ENCODE results near the gene UNKL. TPM values are rescaled to one million over a fixed set of nuclear protein-coding genes. Genes with fewer than 3 reads are reported as not detected.

Gene UNKL
- total and polyA plus RNA-seq, 12 donors = 10.1 to 174 (median 33.3) TPM

DNA sequence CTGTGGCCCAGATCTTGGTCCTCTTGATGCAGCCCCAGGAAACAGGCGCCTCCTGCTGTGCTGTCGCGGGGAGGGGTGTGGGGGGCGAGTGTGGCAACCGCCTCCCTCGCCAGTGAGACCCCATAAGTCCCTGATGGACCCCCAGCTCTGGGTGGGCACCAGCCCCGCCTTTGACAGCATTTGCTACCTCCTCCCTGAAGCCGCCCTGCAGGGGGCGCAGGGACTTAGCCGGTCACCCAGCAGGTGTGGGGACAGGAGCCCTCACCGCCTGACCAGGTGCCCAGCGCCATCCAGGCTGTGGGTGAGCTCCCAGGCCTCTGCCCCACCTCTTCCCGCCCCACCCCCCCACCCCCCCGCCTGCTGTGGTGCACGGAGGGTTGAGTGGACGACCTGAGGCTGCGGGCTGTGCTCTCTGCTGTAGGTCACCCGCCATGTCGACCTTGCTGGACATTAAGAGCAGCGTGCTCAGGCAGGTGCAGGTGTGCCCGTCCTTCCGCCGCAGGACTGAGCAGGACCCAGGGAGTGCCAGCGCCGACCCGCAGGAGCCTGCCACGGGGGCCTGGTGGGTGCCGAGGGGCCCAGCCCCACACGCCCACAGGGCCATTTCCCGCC lies 76.3 kb downstream of the UNKL start:
- Histone ChIP-seq H3K27me3 (peaks cover 6% of the 10 kb centered on the region), H3K9me3 (replicated peaks in 1 of 3) (no peaks in the 10 kb centered on the region), H3K4me3 (no peak overlapping the region), H3K4me1 (replicated peaks in 1 of 2) (peaks cover 12 to 17% of the 10 kb centered on the region in 2 donors), H3K36me3 (replicated peaks in 1 of 2) (no peaks in the 10 kb centered on the region), H3K27ac (no peak overlapping the region)
- intact Hi-C loops (cut with DNase I) = no loop called here
- peak in 1 of 7 donors; percentile 25 for DNase-seq
- WGBS, 4 donors = 40 to 80% (median 52%) methylated on average over 8 to 30 of the region's 30 CpGs
- no peak for TF ChIP-seq POLR2A (IDR thresholded peaks at IDR 0.05)
- TF ChIP-seq, protein P1, sequence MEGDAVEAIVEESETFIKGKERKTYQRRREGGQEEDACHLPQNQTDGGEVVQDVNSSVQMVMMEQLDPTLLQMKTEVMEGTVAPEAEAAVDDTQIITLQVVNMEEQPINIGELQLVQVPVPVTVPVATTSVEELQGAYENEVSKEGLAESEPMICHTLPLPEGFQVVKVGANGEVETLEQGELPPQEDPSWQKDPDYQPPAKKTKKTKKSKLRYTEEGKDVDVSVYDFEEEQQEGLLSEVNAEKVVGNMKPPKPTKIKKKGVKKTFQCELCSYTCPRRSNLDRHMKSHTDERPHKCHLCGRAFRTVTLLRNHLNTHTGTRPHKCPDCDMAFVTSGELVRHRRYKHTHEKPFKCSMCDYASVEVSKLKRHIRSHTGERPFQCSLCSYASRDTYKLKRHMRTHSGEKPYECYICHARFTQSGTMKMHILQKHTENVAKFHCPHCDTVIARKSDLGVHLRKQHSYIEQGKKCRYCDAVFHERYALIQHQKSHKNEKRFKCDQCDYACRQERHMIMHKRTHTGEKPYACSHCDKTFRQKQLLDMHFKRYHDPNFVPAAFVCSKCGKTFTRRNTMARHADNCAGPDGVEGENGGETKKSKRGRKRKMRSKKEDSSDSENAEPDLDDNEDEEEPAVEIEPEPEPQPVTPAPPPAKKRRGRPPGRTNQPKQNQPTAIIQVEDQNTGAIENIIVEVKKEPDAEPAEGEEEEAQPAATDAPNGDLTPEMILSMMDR (IDR thresholded peaks at IDR 0.05) = peak in 4 of 6 experiments; percentile 14 to 39 (median 22)

DNA sequence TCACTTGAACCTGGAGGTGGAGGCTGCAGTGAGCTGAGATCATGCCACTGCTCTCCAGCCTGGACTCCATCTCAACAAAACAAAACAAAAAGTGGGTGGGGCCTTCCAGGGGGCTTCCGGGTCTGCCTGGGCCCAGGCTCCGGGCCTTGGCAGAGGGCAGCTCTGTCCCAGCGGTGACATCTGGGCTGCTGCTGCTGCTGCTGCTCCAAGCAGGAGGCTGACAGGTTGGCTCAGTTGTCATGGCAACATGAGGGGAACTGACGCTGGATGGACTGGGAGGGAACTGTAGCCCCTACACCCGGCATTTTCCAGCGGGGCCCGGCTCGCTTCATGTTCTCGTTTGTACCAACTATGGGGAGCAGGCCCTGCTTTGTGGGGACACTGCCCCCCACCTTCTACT lies 77.0 kb downstream of the UNKL start:
- TF ChIP-seq, protein P1 (IDR thresholded peaks at IDR 0.05) = no peak
- TF ChIP-seq POLR2A (IDR thresholded peaks at IDR 0.05) = no peak
- peaks cover 6% of the 10 kb centered on the region for H3K27me3 ChIP-seq
- no peaks in the 10 kb centered on the region for H3K9me3 ChIP-seq (replicated peaks in 1 of 3)
- H3K36me3 ChIP-seq (replicated peaks in 1 of 2) = no peaks in the 10 kb centered on the region
- no peak overlapping the region for H3K27ac ChIP-seq
- no peak for DNase-seq
- 65 to 84% (median 69%) methylated on average over 1 to 9 of the region's 9 CpGs for WGBS, 4 donors
- H3K4me1 ChIP-seq (replicated peaks in 1 of 2) = peaks cover 10 to 21% of the 10 kb centered on the region in 2 donors
- intact Hi-C loops (cut with DNase I) = no loop called here
- no peak overlapping the region for H3K4me3 ChIP-seq

DNA sequence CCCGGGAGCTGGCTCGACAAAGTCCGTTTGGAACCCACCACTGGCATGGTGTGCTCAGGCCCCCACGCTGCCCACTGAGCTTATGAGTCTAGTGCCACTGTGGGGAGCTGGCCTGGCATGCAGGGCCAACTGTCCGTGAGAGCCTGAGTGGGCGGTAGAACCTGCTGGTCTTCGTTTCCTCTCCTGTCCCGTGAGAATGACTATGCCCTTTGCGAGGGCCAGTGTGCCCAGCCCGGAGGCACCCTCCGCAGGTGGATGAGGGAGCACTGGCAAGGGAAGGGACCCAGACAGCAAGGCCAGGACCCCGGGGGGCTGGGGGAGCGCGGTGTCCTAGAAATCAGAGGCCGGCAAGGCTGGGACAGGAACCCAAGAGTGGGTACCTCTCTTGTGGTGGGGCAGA lies 77.9 kb downstream of the UNKL start:
- Histone ChIP-seq H3K27me3 (peaks cover 9% of the 10 kb centered on the region), H3K4me1 (replicated peaks in 1 of 2) (peaks cover 10 to 27% of the 10 kb centered on the region in 2 donors), H3K9me3 (replicated peaks in 1 of 3) (no peaks in the 10 kb centered on the region), H3K36me3 (replicated peaks in 1 of 2) (no peaks in the 10 kb centered on the region), H3K27ac (peak overlapping the region in 1 of 5 donors; percentile 71), H3K4me3 (no peak overlapping the region)
- TF ChIP-seq, protein P1 (IDR thresholded peaks at IDR 0.05) = no peak
- no peak for TF ChIP-seq POLR2A (IDR thresholded peaks at IDR 0.05)
- intact Hi-C loops (cut with DNase I) = no loop called here
- no peak for DNase-seq
- 69 to 85% (median 72%) methylated on average over 7 to 15 of the region's 15 CpGs for WGBS, 4 donors

DNA sequence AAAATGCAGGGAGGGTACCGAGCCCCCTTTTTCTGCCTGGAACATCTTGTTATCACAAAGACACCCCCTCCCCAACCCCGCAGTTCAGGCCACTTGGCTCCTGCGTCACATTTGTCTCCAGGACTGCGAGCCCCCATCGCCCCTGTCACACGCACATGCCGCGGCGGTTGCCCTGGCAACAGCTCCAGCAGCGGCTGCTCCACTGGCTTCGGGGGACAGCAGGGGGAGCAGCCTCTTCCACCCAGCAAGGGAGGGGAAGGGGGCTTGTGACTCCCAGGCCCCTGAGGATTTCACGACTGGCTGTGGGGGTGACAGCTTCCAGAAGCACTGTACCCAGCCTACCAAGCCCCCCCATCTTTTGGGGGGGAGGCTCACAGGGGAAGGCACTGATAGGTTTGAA lies 78.5 kb downstream of the UNKL start:
- Histone ChIP-seq H3K36me3 (replicated peaks in 1 of 2) (no peaks in the 10 kb centered on the region), H3K9me3 (replicated peaks in 1 of 3) (no peaks in the 10 kb centered on the region), H3K4me3 (no peak overlapping the region), H3K27me3 (peaks cover 9% of the 10 kb centered on the region), H3K27ac (peak overlapping the region in 1 of 5 donors; percentile 71), H3K4me1 (replicated peaks in 1 of 2) (peaks cover 10 to 32% of the 10 kb centered on the region in 2 donors)
- DNase-seq = peak in 1 of 7 donors; percentile 80
- intact Hi-C loops (cut with DNase I) = no loop called here
- WGBS, 4 donors = 26 to 50% (median 35%) methylated on average over 2 to 12 of the region's 12 CpGs
- TF ChIP-seq, protein P1 (IDR thresholded peaks at IDR 0.05) = no peak
- TF ChIP-seq POLR2A (IDR thresholded peaks at IDR 0.05) = no peak
